Mucosa of descending colon (tissue), 3 donors: Measurements from ENCODE around the gene ARHGAP31. TPM values are rescaled to one million over a fixed set of nuclear protein-coding genes. Genes with fewer than 3 reads are reported as not detected.

Experiments
- ATAC-seq: fragments of 200-7000 bp; cut with Tn5 transposase; one replicate; pipeline ENCODE4 v1.9.1; 2020; ENCODE audit warnings: mild to moderate bottlenecking, moderate library complexity
- DNase-seq, 3 donors: peaks; one replicate each; pipeline ENCODE4 v3.0.0-alpha.2; 2020
- H3K36me3 ChIP-seq: fragments of 200-600 bp; one replicate; pipeline ENCODE4 v1.8.0; 2021; ENCODE audit warnings: low read depth, mild to moderate bottlenecking
- H3K4me1 ChIP-seq: fragments of 200-600 bp; one replicate; pipeline ENCODE4 v1.8.0; 2021; ENCODE audit warnings: low read depth, mild to moderate bottlenecking
- H3K4me3 ChIP-seq: fragments of 200-600 bp; one replicate; pipeline ENCODE4 v1.8.0; 2021; ENCODE audit warnings: mild to moderate bottlenecking
- H3K9me3 ChIP-seq: fragments of 200-600 bp; one replicate; pipeline ENCODE4 v1.8.0; 2021; ENCODE audit warnings: mild to moderate bottlenecking
- intact Hi-C, 2 donors: fragments of 100-400 bp; cut with DNase I in 1 of 2; cut with micrococcal nuclease in 1 of 2; formaldehyde crosslinking; loops; one replicate each; pipeline versions ENCODE4 v1.11.0 to v1.11.1; 2022; cut with DNase I, micrococcal nuclease
- total RNA-seq, 3 donors: library from RNA; stranded (reverse); fragmentation: NEBNext Ultra II Directional in 2 of 3; extraction: Animal tissue kit (Norgen Biotek cat#: 25700) in 2 of 3; gene quantifications; one replicate each; pipeline versions ENCODE4 v1.2.1 to v1.2.4, GENCODE V29; 2021 to 2023
- TF ChIP-seq, protein P1 (sequence below): fragments of 200-600 bp; IDR thresholded peaks from one replicate; pipeline ENCODE4 v1.8.0; 2022; ENCODE audit warnings: antibody characterized with exemption, mild to moderate bottlenecking
- donor health status: DM: no; HTN: no; CAD: no; lungs with moderate emphysema.
- donor health status: DM: no; HTN: no; CAD: no.
- donor health status: DM: no; HTN: yes; CAD: no.

The ARHGAP31 gene
- total RNA-seq, 3 donors from 2014 or later: 7.7 to 25.8 (median 11.8) TPM

DNA sequence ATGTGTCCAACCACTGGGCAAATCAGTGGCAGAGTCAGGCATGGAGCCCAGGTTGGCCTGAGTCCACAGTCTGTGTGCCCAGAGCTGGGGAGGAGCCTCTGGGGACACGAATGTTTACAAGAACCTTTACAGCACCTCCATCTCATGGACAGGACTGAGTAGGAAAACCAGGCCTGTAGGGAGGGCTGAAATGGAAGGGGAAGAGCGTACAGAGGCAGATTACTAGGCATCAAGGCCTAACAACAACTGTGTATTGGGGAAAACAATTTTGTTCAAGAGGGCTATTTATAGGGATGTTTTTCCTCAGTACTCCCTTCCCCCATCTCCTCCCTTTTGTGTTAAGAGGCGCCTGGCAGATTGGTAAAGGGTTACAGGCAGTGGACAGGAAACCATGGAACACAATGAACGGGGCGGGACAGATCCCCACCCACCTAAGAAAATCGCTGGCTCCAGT is 15.1 kb upstream of the ARHGAP31 start:
- Histone ChIP-seq H3K9me3 (peaks cover 9% of the 10 kb centered on the region), H3K4me1 (no peaks in the 10 kb centered on the region), H3K36me3 (no peaks in the 10 kb centered on the region), H3K4me3 (no peak overlapping the region)
- DNase-seq (peak in 2 of 3 donors; percentile 44 to 60), ATAC-seq (peak; percentile 79)
- TF ChIP-seq, protein P1, sequence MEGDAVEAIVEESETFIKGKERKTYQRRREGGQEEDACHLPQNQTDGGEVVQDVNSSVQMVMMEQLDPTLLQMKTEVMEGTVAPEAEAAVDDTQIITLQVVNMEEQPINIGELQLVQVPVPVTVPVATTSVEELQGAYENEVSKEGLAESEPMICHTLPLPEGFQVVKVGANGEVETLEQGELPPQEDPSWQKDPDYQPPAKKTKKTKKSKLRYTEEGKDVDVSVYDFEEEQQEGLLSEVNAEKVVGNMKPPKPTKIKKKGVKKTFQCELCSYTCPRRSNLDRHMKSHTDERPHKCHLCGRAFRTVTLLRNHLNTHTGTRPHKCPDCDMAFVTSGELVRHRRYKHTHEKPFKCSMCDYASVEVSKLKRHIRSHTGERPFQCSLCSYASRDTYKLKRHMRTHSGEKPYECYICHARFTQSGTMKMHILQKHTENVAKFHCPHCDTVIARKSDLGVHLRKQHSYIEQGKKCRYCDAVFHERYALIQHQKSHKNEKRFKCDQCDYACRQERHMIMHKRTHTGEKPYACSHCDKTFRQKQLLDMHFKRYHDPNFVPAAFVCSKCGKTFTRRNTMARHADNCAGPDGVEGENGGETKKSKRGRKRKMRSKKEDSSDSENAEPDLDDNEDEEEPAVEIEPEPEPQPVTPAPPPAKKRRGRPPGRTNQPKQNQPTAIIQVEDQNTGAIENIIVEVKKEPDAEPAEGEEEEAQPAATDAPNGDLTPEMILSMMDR: no peak
- intact Hi-C loops: no loop called here

DNA sequence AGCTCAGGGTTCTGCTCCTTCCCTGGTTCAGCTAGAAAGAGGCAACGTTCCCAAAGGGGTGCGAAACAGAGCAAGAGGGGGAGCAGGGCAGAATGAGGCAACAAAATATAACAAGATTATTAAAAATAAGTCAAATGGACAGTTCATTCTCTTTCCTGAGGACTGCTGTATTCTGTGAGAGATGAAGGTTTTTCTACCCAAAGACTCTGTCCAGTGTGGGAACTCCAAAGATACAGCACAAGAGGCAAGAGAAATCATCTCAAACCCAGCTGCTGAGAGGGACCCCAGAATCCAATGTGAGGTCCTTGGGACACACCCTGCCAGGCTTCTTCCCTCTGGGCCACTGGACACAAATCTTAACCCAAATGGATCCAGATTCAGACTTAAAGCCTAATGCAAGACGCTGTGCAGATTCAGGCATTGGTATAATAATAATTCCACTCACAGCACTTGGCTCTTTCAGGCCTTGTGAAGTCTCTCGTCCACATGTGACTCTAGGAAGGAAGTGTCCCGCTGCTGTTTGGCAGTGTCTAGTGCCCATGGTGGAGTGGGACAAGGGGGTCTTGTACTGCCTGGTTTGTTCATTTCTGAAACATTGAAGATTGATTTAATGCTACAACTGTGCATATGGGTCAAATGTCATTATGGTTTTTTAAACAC is 14.5 kb upstream of the ARHGAP31 start:
- TF ChIP-seq, protein P1: no peak
- no peak for DNase-seq
- no peaks in the 10 kb centered on the region for H3K36me3 ChIP-seq
- H3K9me3 ChIP-seq: peaks cover 9% of the 10 kb centered on the region
- H3K4me3 ChIP-seq: no peak overlapping the region
- intact Hi-C loops: no loop called here
- no peak for ATAC-seq
- H3K4me1 ChIP-seq: no peaks in the 10 kb centered on the region

DNA sequence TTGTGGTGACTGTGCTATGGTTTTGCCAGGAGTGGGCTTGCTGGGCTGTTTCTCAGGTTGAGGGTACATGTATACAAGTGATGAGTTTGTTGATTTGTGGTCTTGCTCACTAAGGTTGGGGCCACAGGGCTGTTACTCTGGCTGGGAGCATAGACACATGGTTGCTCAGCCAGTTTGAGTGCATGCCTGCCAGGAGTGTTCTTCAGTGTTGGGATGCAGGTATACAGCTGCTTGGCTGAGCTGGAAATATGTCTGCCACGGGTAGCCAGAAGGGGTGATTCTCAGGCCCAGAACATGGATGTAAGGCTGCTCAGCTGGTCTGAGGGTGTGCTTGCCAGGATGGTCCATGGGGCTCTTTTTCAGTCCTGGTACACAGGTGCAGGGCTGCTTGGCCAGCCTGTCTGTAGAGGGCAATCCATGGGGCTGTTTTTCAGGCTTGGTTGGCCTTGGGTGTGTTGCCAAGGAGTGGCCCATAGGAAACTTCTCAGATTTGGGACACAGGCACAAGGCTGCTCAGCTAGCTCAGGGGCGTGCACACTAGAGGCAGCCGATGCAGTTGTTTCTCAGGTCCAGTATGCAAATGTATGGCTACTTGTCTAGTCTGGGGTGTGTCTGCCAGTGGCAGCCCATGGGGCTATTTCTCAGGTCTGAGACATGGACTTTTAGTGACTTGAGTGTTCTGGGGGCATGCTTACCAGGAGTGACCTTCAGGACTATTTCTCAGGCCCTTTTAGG is 5.3 kb upstream of the ARHGAP31 start:
- no peak for ATAC-seq
- no peak for DNase-seq
- no peak overlapping the region for H3K4me3 ChIP-seq
- intact Hi-C loops: no loop called here
- no peaks in the 10 kb centered on the region for H3K4me1 ChIP-seq
- H3K9me3 ChIP-seq: peaks cover 8% of the 10 kb centered on the region
- TF ChIP-seq, protein P1: no peak
- H3K36me3 ChIP-seq: no peaks in the 10 kb centered on the region

DNA sequence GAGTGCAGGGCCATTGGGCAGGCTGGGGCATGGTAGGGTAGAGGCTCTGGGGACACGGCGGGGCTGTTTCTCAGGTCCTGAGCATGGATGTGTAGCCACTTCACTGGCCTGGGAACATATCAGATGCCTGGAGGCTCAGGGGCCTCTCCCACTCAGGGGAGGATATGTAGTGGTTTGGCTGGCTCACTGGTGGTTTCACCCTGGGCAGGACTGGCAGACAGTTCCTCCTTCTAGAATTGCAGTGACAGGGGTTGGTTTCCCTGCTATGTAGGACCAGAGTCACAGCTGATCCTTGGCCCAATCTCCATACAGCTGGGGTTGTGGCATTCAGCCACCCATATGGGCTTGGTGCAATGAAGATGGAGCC is 4.8 kb upstream of the ARHGAP31 start:
- TF ChIP-seq, protein P1: no peak

DNA sequence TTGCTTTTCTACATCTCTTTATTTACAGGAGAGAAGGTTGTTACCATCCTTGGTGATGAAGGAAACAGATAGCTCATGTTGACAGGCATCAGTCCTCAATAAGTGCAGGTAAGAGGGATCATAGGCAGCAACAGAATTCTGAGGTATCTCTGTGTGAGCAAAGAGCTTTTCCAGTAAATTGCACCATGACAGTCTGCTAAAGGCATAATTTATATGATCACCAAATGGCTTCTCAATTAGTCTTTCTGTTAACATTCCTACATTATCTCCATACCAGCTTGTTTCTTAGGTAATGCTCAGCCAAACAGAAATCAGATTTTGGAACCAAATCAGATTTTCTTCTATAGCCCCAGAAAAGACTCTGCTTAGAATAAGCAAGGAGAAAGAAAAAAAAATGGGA is 3.6 kb upstream of the ARHGAP31 start:
- peaks cover 8% of the 10 kb centered on the region for H3K9me3 ChIP-seq
- no peaks in the 10 kb centered on the region for H3K36me3 ChIP-seq
- DNase-seq (no peak), ATAC-seq (no peak)
- TF ChIP-seq, protein P1: no peak
- H3K4me1 ChIP-seq: no peaks in the 10 kb centered on the region
- intact Hi-C loops: no loop called here
- no peak overlapping the region for H3K4me3 ChIP-seq

More for the DNA sequence above, 4.8 kb upstream of the ARHGAP31 start:
- H3K4me1 ChIP-seq: no peaks in the 10 kb centered on the region
- peaks cover 8% of the 10 kb centered on the region for H3K9me3 ChIP-seq
- H3K36me3 ChIP-seq: no peaks in the 10 kb centered on the region
- no peak for DNase-seq
- ATAC-seq: no peak
- intact Hi-C loops: no loop called here
- H3K4me3 ChIP-seq: no peak overlapping the region
